ENCODE measurements around the gene SHISA6. TPM values are rescaled to one million over a fixed set of nuclear protein-coding genes. Genes with fewer than 3 reads are reported as not detected.

Gene SHISA6
- total RNA-seq, 1 donor from 2014 or later, result 3.0 TPM

DNA sequence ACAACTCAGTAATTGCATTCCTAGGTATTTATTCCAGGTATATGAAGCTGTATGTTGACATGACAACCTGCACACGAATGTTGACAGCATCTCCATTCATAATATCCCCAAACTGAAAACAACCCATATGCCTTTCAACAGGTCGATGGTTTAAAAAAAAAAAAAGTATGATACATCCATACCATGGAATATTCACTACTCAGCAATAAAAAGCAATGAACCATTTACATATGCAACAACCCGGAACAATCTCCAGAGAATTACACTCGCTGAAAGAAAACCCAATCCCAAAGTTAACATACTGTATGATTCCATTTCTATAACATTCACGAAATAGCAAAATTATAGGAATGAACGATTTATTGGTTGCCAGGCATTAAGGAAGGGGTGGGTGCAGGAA is 304.0 kb downstream of the SHISA6 start:
- no peak for DNase-seq

DNA sequence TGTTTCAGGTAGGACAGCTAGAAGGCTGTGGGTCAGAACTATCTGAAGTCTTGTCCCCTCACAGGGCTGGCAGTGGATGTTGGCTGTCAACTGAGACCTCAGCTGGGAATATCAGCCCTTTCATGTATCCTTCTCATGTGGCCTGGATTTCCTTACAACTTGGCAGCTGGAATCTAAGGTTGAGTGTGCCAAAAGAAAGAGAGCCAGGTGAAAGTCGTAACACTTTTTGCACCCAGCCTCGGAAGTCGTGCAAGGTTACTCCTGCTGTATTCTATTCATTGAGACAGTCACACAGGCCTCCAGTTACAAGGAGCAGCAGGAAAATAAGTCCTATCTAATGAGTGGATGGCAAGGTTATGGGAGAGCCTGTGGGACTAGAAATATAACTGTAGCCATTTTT is 304.7 kb downstream of the SHISA6 start:
- DNase-seq, result no peak

DNA sequence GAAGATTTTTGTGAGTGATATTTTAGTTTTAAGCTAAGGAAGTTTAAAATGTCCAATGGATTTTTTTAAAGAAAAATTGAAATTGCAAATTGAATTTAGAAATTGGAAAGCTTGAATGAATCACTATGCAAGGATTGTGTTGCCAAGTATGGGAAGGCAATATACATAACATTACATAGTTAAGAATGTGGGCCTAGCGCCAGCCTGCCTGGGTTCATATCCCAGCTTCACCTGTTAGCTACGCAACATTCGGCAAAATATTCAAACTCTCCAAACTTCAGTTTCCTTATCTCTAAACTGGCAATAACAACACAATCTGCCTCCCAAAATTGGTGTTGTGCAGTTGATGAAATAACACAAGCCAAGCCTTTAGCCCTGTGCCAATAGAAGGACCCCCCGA is 306.8 kb downstream of the SHISA6 start:
- DNase-seq, result no peak

DNA sequence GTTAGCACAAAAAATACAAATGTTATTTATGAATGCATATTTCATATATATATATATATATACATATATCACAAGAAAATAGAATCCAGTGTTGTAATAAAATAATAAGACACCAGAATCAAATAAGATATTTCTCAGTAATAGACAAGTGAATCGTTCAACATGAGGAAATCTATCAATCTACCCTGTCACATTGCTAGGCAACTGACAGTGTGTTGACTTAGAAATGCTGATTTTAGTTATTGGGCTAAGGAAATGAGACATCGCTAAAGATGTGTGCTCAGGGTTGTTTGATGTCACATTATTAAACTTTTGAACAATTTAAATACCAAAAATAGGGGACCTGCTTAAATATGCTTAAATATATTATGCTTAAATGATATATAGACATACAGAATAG is 307.4 kb downstream of the SHISA6 start:
- DNase-seq, result no peak

DNA sequence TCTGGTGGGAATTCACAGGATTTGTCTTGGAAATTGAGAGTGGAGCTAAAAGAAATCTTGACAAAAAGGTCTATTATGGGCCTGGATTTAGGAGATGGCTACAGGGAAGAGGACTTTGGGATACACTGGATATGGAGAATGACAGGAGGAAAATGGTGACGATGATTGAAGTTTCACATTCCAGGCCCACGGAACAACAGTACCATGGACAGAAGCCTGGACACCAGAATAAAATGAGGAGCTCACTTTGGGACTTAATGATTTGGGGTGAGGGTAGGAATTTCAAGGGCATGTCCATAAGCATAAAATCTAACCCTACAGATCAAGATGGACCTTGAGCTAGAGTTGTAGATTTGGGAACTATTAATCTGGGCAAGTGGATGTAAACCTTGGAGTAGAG is 309.4 kb downstream of the SHISA6 start:
- no peak for DNase-seq

DNA sequence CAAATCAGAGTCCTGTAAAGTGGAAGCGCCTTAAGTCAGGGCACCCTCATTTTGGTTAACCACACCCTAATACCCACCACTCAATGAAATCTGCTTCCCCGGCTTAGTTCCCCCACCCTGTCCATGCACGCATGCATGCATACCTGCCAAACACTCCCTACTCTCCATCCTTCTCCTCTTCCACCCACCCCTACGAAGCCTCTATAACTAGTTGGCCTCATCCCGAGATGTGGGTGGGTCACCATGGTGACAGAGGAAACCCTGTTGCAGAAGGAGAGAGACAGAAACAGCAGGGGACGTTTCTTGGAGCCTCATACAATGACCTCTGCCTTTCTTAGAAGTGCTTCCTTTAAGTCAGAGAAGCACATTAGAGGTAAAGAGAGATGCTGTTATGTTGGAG is 310.4 kb downstream of the SHISA6 start:
- no peak for DNase-seq

DNA sequence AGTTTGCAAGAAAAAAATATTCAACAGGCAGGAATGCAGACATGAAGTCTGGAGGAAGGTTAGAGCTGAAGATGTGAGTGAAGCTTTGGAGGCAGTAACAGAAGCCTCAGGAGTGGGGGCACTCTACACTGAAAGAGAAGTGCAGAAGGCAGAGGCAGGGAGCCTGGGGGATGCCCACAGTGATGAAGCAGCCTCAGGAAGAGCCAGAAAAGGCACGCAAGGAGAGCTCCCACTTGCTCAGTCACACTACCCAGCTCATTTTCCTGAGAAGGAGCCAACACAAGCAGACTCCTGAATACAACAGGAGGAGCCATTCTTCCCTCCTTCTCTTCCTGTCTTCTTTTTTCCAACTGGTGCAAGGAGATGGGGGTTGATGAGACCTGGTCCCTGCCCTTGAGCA is 312.1 kb downstream of the SHISA6 start:
- DNase-seq, result no peak

DNA sequence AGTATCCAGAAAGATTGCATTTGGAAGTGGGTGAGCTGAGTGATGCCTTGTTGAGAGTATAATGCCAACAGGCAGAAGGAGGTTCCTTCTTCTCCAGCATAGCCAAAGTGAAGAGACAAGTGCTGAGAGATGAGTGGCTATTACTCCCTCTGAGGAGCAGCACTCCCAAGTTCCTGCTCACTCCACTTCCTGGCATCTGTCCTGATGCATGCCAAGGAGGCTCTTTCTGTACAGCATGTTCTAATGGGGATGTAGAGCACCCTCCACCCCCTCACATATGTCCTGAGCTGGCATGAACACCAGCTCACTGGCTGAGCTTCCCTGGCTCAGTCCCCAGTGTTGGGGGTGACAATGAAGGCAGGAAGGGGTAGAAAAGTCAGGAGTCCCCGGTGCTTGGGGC is 313.0 kb downstream of the SHISA6 start:
- DNase-seq, result no peak

DNA sequence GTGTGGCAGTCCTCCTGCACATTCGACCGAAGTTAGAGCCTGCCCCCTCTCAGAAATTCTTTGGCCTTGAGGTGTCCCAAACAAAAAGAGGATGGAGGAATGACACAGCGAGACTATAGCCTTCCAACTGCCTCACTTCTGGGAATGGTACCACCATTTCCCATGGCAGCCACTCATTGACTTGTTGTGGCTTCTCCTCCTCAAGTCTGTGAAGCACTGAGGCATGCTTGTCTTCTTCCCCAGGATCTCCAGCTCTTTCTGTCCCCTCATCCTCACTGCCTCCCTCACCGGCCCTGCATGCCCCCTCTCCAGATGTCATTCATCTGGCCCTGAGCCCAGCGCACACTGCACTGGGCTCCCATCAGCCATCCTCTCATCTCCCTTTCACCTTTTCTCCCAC is 313.5 kb downstream of the SHISA6 start:
- no peak for DNase-seq

DNA sequence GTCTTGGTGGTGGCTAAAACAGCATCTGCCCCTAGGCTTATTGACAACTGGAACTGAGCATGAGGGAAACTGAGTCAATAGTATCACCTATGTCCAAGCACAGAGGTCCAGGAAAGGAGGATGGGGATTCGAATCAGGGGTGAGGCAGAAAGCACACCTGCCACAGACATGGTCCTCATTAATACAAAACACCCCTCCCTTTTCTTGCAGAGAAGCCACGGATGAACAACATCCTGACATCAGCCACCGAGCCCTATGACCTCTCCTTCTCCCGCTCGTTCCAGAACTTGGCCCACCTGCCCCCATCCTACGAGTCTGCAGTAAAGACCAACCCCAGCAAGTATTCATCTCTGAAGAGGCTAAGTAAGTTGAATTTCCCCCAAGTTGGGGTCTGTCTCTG is 314.5 kb downstream of the SHISA6 start:
- DNase-seq, result no peak

DNA sequence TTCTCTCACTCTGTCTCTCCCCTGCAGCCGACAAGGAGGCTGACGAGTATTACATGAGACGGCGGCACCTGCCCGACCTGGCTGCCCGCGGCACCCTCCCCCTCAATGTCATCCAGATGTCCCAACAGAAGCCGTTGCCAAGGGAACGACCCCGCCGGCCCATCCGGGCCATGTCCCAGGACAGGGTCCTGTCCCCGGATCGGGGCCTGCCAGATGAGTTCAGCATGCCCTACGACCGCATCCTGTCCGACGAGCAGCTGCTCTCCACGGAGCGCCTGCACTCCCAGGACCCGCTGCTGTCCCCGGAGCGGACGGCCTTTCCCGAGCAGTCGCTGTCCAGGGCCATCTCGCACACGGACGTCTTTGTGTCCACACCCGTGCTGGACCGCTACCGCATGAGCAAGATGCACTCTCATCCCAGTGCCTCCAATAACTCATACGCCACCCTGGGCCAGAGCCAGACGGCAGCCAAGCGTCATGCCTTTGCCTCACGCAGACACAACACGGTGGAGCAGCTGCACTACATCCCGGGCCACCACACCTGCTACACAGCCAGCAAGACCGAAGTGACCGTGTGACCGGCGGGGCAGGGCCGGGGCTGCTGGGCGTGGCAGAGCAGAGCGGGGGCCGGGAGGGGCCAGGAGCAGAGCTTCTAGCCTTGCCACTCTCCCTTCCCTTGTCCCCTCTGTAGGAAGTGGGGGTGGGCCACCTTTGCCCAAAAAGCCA is 316.9 kb downstream of the SHISA6 start:
- DNase-seq, result no peak

DNA sequence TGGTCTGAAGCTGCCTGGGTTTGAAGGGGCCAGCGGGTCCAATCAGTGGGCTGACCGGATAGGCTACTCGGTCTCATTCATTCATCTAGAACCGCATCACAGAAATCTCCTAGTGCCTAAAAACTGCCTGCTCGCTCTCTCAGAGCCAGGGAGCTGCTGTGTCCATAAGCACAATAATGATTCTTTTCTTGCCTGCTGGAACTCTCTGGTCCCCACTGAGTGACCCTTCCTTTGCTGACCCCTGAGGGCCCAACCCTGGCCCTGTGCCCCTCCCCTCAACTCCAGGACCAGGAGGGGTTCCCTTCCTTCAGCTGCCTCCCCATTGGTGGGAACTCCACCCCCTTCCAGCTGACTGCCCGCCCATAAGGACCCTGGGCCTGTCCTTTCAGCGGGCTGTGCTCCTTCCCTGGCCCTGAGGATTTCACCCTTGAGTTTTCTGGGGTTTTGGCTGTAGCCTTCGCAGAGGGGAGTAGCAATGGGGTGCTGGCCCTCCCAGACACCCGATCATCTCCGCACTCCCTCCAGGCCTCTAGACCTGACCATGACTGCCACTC is 317.7 kb downstream of the SHISA6 start:
- no peak for DNase-seq

DNA sequence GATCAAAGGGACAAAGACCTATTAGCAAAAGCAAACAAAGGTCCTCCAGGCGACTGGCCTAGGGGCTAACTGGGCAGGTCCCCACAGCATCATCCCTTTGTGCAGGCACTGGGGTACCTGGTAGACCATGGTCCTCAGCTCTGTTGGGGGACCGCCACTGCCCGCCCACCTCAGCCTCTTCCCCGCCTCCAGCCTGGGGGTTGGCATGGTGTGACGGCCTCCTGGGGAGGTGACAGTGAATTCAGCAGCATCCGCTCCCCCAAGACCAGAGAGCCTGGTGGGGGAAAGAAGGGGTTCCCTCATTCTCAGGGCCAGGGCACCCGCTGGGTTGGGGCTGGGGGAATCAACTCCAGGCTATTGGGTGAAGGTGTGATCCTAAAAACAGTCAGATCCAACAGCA is 318.6 kb downstream of the SHISA6 start:
- DNase-seq, result no peak

DNA sequence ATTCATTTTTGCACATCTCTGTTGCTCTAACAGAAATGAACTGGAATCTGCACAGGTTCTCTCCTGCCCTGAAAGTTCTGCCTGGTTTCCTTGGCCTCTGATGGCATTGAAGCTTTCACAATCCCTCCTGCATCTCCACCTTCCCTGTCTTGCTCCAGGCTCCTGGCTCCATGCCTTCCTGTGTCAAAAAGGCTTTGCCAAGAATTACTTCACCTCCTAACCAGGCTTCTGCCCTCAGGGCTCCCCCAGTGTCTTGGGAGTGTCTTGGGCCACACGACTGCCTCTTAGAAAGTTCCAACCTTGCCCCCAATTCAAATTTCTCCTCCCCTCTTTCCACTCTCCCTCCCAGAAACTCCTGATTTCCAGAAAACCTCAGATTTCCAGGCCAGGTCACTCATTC is 320.3 kb downstream of the SHISA6 start:
- no peak for DNase-seq

DNA sequence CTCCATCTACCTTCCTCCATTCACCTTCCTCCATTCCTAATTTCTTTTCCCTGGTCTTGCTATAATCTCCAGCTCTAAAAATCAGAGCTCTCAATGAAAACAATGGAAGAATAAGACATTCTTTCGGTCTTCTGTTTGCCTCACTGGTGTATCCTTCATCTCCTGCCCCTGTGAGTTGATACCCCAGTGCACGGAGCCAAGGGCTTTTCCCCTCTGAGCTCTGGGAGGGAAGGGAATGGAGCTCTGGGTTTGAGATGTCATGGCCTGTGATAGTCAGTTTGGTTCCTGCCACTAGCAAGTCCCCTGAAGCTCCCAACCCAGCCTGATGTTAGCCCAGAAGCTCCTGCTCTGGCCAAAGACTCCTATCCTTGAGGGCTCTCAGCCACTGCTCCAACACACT is 320.7 kb downstream of the SHISA6 start:
- DNase-seq, result no peak

DNA sequence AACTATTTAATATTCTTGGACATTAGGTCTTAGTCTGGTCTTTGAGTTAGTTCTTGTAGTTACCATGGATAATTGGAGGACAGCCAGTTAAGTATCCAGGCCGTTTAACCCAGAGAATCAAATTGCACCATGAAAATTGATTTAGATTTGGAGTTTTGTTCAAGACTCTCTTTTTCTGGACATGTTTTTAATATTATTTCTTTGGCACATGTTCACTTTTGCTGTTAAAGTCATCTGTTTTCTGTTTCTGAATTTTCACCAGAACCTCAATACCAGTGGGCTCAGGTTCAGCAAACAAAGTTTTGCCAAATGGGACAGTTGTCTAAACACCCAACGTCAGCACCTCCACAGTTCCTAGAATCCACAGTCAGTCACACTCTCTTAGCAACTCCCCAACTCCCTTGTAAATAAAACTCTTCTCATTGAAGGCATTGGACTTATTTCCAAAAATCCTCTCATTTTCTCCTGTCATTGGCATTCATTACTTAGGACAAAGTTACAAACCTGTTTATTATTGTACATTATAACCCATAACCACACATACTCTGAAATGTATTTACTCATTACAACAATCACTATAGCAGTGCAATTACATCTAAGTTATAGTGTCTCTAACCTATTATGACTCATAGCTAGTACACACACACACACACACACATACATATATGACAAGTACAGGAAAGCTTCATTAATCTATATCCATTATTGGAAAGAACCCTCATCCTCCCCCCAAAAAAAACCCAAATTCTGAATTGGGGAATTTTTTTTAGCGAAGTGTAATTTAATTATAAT is 323.8 kb downstream of the SHISA6 start:
- DNase-seq, result peak; percentile 93

DNA sequence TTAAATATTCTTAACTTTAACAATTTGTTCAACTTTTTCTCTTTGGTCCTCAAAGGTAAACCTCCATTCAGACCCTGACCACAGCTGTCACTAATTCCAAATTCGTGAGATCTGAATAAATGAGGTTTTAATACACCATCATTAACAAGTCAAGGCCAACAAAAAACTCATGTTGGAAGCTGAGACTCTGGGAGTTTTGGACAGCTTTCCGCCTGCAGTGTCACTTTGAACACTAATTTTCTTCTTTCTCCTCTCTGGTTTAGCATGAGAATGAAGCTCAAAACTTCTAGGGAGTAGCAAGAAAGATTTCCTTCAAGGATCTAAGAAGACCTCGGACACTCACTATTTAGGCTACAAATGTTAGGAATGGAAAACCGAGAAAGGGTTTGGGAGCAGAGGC is 324.6 kb downstream of the SHISA6 start:
- DNase-seq, result no peak

DNA sequence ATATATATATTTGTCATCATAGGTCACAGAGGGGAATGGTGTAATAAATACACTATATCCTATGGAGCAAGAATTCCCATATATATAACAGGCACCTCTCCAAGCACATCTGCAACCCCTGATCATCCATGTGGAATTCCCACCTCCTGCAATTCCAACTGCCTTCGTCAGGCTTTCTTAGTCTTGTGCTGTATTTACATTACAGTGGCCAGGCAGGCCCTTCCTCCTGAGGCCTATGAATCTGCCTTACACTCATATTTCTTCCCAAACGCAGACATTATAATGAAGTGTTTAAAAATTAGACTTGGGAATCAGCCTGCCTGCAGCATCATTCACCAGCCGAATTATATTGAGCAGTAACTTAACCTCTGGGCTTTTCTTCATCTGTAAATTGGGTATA is 338.0 kb downstream of the SHISA6 start:
- DNase-seq, result peak; percentile 44

DNA sequence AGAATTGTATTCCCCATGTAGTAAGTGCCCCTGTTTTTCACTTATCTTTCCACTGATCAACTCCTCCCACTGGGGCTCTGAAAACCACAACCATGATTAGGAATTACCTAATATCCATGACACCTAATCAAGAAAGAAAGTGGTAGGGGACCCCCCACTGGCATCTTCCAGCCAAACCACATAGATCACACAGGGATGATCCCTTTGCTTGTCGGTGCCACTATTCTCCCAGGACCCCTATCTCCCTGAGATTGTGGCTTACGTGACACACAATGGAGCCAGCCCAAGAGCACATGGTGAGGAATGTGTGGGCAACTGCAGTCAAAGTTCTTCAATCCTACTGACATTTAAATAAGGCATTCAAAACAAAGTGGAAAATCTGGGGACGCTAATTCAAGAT is 339.7 kb downstream of the SHISA6 start:
- DNase-seq, result no peak

DNA sequence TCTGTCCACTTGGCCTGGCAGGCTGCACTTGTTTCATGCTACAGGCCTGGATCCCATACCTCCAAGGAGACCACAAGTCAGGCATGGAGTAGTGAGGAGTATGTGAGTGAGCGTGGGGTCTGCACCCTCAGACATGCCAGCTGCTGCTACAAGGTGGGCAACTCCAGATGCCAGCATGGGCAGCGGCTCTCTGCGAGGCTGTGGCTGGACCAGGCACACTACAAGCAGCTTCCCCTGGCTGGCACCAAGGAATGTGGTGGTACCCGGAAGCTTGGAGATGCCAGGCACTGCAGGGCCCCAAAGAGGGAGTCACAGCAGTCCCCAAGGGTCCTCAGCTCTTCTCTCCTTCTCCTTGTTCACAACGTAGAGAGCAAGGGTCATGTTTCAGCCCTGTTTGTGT is 341.2 kb downstream of the SHISA6 start:
- DNase-seq, result no peak

DNA sequence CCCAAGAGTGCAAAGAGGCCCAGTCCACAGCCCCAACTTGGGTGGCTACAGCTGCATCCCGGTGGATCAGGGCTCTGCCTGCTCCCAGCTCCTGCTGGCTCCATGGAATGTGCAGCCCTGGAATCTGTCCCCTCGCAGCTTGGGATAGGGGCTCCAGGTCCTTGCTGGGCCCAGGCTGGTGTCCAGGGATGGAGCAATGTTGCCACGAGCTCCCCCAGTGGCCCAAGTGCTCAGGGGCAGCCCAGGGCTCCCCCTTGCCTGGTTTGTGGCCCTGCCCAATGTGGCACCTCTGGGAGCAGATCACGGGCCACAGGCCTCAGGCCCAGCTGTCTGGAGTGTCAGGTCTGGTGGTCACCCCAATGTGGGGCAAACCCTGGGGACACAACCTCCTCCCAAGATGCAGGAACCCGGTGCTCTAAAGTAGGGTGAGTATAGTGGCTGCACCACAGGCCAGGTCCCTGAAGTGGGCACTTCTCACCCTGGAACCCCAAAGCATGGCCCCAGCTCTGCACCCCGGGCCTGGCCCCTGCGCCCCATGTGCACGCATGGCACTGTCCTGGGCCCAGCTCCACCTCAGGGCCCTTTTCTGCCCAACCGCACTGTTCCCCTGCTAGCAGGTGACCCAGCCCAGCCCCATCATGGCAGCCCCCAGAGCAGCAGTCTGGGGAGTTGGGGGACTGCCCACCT is 342.4 kb downstream of the SHISA6 start:
- DNase-seq, result no peak

DNA sequence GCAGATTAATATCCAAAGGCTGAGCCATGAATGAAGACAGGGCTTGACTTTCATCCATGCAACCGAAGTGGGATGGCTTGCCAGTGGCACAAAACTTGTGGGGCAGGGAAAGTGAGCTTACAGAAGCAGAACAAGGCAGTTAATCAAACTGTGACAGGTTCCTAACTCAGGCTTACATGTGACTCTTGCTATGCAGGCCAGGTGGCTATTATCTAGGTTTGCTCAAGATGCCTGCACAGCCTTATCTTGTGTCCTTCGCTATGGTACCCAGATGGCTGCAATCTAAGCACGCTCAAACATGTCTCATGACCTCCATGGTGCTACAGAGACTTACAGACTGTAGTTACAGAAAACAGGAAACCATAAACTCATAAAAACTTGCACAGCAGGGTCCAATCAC is 348.7 kb downstream of the SHISA6 start:
- DNase-seq, result no peak

All from skin of body (tissue), 2 donors.